ENCODE measurements around the gene SHH. TPM values are rescaled to one million over a fixed set of nuclear protein-coding genes. Genes with fewer than 3 reads are reported as not detected.

SHH gene
- total RNA-seq, 1 experiment from 2014 or later, result 0.11 TPM

DNA sequence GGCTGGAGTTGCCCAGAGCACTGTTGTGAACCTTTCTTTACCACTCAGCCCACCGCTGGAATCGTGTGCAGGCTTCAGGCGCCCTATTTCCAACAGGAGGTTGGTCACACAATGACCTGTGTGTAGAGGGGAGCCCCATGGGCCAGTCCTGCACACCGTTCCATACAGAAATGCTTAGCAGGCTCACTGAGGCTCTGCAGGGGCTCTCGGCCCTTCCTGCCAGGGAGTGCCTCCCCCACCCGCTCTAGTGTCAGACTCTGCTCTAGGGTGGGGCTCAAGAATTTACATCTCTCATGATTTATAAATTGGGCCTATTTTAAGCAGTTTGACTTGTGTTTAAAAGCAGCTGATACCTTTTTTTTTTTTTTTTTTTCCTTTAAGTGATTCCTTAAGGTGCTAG is 42.0 kb downstream of the SHH start:
- Histone ChIP-seq H3K27ac (ENCODE audit: low read length) (no peak overlapping the region), H3K4me2 (ENCODE audit: low read length) (no peak overlapping the region), H3K36me3 (ENCODE audit: low read depth, low read length) (peaks cover 34% of the 10 kb centered on the region; the same call in 1 of the 2 replicates), H3K79me2 (ENCODE audit: low read length) (no peaks in the 10 kb centered on the region), H3K27me3 (ENCODE audit: low read length) (no peaks in the 10 kb centered on the region), H3K4me3 (ENCODE audit: low read length) (no peak overlapping the region), H3K9me2 (replicated peaks; ENCODE audit: low read length) (no peaks in the 10 kb centered on the region), H3K9me3 (ENCODE audit: low read length) (no peaks in the 10 kb centered on the region), H3K9ac (ENCODE audit: low read length) (no peak overlapping the region), H4K20me1 (ENCODE audit: low read length) (no peaks in the 10 kb centered on the region), H3K4me1 (ENCODE audit: insufficient read depth, low read length) (no peaks in the 10 kb centered on the region), H2AFZ (ENCODE audit: low read length) (no peak overlapping the region), H3F3A (ENCODE audit: low read length, unreplicated experiment) (no peaks in the 10 kb centered on the region)
- ATAC-seq (no peak), DNase-seq (no peak)
- ChIA-PET CTCF (no interaction called here), POLR2A (ENCODE audit: unreplicated experiment) (no interaction called here)
- intact Hi-C loops (cut with micrococcal nuclease), result no loop called here
- TF ChIP-seq, protein P1, sequence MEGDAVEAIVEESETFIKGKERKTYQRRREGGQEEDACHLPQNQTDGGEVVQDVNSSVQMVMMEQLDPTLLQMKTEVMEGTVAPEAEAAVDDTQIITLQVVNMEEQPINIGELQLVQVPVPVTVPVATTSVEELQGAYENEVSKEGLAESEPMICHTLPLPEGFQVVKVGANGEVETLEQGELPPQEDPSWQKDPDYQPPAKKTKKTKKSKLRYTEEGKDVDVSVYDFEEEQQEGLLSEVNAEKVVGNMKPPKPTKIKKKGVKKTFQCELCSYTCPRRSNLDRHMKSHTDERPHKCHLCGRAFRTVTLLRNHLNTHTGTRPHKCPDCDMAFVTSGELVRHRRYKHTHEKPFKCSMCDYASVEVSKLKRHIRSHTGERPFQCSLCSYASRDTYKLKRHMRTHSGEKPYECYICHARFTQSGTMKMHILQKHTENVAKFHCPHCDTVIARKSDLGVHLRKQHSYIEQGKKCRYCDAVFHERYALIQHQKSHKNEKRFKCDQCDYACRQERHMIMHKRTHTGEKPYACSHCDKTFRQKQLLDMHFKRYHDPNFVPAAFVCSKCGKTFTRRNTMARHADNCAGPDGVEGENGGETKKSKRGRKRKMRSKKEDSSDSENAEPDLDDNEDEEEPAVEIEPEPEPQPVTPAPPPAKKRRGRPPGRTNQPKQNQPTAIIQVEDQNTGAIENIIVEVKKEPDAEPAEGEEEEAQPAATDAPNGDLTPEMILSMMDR (conservative IDR thresholded peaks at IDR 0.05; ENCODE audit: low read depth, low read length), result no peak
- TF ChIP-seq EZH2phosphoT487 (IDR thresholded peaks at IDR 0.05; ENCODE audit: borderline replicate concordance, low read length) (no peak), EZH2 (IDR thresholded peaks at IDR 0.05; ENCODE audit: low read length, unreplicated experiment) (no peak)
- BruUV-seq (replicated peaks), result no TSS peak

DNA sequence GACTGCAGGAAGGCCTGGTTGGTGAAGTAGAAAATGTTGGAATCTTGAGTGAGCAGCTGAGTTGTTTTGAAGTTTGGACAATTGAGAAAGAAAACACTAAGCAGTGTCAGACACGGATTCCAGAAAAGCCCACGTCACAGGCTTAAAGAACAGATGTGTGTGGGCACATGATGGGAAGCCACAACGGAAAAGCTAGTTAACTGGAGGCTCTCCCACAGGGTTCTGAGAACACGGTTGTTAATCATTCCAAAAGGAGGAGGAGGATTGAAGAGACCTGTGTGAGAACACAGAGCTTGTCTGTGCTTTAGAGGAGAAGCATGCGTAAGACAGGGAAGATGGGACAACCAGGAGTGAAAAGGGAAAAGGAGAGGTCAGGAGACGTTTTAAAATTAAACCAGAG is 42.6 kb downstream of the SHH start:
- no peaks in the 10 kb centered on the region for H3K4me1 ChIP-seq (ENCODE audit: insufficient read depth, low read length)
- intact Hi-C loops (cut with micrococcal nuclease), result no loop called here
- H3K9ac ChIP-seq (ENCODE audit: low read length), result no peak overlapping the region
- ChIA-PET POLR2A (ENCODE audit: unreplicated experiment) (no interaction called here), CTCF (no interaction called here)
- H3K4me2 ChIP-seq (ENCODE audit: low read length), result no peak overlapping the region
- ATAC-seq, result no peak
- H3K36me3 ChIP-seq (ENCODE audit: low read depth, low read length), result peaks cover 34% of the 10 kb centered on the region; the same call in 1 of the 2 replicates
- no peaks in the 10 kb centered on the region for H3K9me2 ChIP-seq (replicated peaks; ENCODE audit: low read length)
- H3K4me3 ChIP-seq (ENCODE audit: low read length), result no peak overlapping the region
- H3F3A ChIP-seq (ENCODE audit: low read length, unreplicated experiment), result no peaks in the 10 kb centered on the region
- no peaks in the 10 kb centered on the region for H3K27me3 ChIP-seq (ENCODE audit: low read length)
- TF ChIP-seq, protein P1 (conservative IDR thresholded peaks at IDR 0.05; ENCODE audit: low read depth, low read length), result no peak
- TF ChIP-seq EZH2phosphoT487 (IDR thresholded peaks at IDR 0.05; ENCODE audit: borderline replicate concordance, low read length) (no peak), EZH2 (IDR thresholded peaks at IDR 0.05; ENCODE audit: low read length, unreplicated experiment) (no peak)
- no peaks in the 10 kb centered on the region for H4K20me1 ChIP-seq (ENCODE audit: low read length)
- no TSS peak for BruUV-seq (replicated peaks)
- no peaks in the 10 kb centered on the region for H3K9me3 ChIP-seq (ENCODE audit: low read length)
- H3K27ac ChIP-seq (ENCODE audit: low read length), result no peak overlapping the region
- DNase-seq, result no peak
- no peaks in the 10 kb centered on the region for H3K79me2 ChIP-seq (ENCODE audit: low read length)
- H2AFZ ChIP-seq (ENCODE audit: low read length), result no peak overlapping the region

DNA sequence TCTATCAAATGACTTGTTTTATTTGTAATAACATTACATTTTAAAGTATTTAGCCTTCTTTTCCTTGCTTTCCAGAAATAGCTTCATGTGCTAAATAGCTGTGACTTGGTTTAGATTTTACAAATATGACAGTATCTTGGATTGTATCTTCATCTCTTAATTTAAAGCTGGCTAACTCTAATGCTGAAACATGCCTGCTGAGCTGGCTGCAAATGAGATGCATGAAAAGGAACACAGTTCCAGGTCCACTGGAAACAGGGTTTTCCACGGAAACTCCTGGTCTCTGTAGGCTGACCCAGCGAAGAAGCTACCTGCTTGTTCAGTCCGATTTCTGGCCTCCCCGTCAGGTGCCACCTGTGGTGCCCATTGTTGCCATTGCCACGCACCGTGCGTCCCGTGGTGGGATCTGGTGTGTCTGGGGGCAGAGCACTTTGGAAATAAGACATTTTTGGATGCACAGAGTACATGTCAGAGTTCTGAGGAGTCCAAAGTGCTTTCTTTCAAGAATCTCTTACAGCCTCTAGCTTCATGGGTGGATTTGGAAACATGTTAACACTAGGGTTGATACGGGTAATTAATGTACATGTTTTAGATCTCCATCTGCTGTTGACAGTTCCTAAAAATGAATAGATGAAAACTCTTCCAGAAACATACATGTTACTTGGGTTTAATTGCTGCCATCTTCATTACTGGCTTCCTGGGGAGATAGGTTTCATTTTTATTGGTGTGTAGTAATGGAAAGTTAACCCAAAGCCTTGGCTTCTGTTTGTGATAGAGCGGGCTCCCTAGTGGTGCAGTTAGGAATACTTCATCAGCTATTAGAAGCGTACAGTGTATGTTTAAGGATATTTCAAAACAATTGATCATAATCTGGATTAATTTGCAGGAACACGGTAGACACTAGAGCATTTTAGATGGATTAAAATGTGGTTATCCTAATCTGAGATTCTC is 45.0 kb downstream of the SHH start:
- Histone ChIP-seq H3K4me3 (ENCODE audit: low read length) (no peak overlapping the region), H3K27me3 (ENCODE audit: low read length) (no peaks in the 10 kb centered on the region), H3K9ac (ENCODE audit: low read length) (no peak overlapping the region), H3K4me1 (ENCODE audit: insufficient read depth, low read length) (no peaks in the 10 kb centered on the region), H3K4me2 (ENCODE audit: low read length) (no peak overlapping the region), H3K27ac (ENCODE audit: low read length) (no peak overlapping the region), H3K9me2 (replicated peaks; ENCODE audit: low read length) (no peaks in the 10 kb centered on the region), H4K20me1 (ENCODE audit: low read length) (no peaks in the 10 kb centered on the region), H3K36me3 (ENCODE audit: low read depth, low read length) (peaks cover 34% of the 10 kb centered on the region), H2AFZ (ENCODE audit: low read length) (no peak overlapping the region), H3K79me2 (ENCODE audit: low read length) (0 out of 2 replicates have a peak, but pooled peaks cover 3% of the 10 kb centered on the region), H3F3A (ENCODE audit: low read length, unreplicated experiment) (no peaks in the 10 kb centered on the region), H3K9me3 (ENCODE audit: low read length) (no peaks in the 10 kb centered on the region)
- ChIA-PET CTCF (interaction anchor here (0.5 to 1.8 kb wide), 3 partner anchors 82 to 170 kb away, joined by 3 to 4 read pairs (median 3); no protein-coding TSS in a partner anchor), POLR2A (ENCODE audit: unreplicated experiment) (interaction anchor here (0.5 kb wide), 1 partner anchor 52 kb away, joined by 3 read pairs; no protein-coding TSS in a partner anchor)
- BruUV-seq (replicated peaks), result no TSS peak
- no peak for TF ChIP-seq EZH2 (IDR thresholded peaks at IDR 0.05; ENCODE audit: low read length, unreplicated experiment)
- TF ChIP-seq EZH2phosphoT487 (IDR thresholded peaks at IDR 0.05; ENCODE audit: borderline replicate concordance, low read length), result no peak
- TF ChIP-seq, protein P1 (conservative IDR thresholded peaks at IDR 0.05; ENCODE audit: low read depth, low read length), result no peak
- DNase-seq, result no peak
- intact Hi-C loops (cut with micrococcal nuclease), result no loop called here
- ATAC-seq, result peak; percentile 46
